Activated CD8-positive, alpha-beta memory T cell treated with anti-CD3 and anti-CD28 coated beads, Interleukin-2, amount 50 U/mL, for 4 hours (primary cell): ENCODE data around the gene SLC4A2.

Source experiments
- DNase-seq: peaks from one replicate; pipeline ENCODE4 v3.0.0-alpha.2; 2020

The SLC4A2 gene

DNA sequence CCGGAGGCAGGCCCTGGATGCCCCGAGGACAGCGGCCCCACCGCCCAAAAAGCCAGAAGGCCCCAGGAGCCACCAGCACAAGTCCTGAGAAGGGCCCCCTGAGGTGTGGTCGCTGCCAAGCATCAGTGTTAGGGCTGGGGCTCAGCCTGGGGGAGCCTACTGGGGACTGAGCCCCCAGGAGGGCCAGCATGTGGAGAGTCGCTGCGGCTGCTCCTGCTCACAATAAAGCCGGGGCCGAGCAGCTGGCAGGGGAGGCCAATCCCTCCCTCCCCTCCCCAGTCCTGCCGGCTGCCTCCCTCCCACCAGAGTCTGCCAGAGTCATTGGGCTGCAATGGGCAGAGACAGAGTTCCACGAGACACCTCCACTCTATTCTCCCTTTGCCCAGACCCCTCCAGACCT lies 14.1 kb upstream of the SLC4A2 start:
- DNase-seq, result no peak

DNA sequence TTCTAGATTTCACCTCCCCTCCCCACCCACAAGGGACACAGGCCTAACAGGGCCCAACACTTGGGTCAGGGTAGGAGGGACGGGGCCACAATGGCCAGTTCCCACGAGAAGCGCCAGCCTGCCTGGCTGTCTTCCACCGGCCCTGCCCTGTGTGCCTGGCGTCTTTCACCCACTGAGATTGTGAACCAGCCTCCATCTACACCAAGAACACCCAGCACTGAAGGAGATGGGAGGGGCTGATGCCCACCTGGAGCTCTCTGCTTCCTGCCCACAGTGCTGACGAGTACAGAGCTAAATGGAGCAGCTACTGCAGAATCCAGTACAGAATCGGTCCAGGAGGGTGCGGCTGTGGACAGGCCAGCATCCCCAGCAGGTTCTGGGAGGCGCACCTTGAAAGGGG lies 13.4 kb upstream of the SLC4A2 start:
- DNase-seq, result no peak

DNA sequence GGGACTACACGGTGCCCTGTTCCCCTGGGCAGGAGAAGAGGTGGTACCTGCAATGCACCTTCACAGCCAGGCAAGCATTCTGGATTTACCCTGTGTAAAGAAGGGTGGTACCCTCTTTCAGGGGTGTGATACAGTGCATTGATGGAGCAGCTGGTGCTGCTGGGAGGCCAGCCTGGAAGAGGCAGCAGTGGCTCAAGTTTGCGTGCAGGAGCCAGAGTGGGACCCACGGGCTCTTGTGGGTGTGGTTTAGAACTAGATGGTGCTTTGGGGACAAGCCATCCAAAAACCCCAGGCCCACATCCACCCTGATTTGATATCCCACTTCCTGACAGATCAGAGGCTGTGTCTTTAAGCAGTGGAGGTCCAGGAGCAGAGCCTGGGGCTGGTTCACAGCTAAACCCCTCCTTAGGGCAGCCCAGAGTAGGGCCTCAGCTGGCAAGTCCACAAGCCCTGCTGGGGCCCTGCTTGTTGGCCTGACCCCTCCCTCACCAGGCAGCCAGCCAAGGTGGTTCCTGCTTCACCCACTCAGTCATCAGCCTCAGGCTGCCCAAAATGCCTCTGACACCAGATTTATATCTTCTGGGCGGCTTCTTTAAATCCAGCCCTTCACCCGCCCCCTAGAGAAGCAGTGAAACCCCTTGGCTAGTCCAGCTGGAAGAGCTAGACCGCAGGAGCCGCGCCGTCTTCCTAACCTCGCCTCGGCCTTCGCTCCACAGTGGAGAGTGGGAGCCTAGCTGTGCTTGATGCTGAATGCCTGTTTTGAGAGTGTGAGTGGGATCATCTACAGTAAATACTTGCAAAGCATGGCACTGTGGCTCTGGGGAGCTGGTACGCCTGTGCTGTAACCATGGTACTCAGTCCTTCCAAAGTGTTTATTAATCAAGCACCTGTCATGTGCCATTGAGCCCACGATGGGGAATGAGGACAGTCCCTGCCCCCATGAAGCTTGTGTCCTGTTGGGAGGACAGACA lies 12.5 kb upstream of the SLC4A2 start:
- no peak for DNase-seq

DNA sequence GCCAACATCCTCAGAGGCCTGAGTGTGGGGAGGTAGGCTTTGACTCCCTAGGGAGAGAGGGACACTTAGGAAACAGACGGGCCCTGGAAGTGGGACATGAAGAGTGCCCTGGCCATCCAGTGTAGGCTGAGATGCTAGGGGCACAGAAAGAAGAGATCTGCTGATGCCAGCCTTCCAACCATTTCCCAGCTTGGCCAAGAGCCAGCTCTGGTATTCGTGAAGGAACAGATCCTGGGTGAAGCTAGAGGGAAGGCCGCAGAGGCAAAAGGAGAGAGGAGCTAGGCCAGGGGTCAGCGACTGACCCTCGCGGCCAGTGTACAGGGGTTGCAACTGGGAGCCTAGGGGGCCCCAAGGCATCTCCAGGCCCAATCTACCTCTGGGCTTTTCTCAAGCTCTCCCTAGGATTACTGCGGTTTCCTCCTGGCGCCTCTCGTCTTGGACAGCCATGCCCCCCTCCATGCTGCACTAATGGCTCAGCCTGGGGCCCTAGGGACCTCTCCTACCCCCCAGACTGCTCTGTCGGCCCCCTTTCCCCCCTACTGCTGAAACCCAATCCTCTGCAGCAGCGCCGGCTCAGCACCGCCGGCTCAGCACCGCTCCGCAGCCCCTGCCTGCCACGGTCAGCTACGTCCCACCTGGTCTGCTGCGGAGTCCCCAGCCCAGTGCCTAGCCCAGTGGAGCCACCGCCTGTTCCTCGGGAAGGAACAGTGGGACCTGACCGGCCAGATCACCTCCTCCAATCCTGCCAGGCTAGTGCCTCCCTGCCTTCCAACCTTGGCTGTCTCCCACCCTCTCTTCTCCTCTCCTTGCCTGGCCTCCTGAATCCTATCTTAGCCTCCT lies 11.2 kb upstream of the SLC4A2 start, which contains the start of gene ASIC3:
TSS of gene ASIC3 (plus strand) at position 556 of the 840 bp plus-strand sequence. CDS start 355 bp downstream, outside the sequence.
- no peak for DNase-seq

DNA sequence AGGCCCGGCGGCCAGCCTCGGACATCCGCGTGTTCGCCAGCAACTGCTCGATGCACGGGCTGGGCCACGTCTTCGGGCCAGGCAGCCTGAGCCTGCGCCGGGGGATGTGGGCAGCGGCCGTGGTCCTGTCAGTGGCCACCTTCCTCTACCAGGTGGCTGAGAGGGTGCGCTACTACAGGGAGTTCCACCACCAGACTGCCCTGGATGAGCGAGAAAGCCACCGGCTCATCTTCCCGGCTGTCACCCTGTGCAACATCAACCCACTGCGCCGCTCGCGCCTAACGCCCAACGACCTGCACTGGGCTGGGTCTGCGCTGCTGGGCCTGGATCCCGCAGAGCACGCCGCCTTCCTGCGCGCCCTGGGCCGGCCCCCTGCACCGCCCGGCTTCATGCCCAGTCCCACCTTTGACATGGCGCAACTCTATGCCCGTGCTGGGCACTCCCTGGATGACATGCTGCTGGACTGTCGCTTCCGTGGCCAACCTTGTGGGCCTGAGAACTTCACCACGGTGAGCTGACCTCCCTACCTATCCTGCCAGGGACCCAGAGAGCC lies 10.4 kb upstream of the SLC4A2 start:
- no peak for DNase-seq

DNA sequence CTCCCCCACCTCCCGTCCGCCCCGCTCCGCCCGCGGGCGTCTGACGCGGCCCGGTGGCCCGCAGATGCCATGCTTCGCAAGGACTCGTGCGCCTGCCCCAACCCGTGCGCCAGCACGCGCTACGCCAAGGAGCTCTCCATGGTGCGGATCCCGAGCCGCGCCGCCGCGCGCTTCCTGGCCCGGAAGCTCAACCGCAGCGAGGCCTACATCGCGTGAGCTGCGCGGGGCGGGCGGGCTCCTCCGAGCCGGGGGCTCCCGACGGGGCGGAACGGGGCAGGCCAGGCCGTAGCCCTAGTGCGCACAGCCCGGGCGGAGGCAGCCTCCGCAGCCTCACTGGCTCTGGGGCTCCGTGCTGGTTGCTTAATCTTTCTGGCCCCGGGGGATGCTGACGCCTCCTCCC lies 8.3 kb upstream of the SLC4A2 start:
- peak; percentile 35 for DNase-seq

DNA sequence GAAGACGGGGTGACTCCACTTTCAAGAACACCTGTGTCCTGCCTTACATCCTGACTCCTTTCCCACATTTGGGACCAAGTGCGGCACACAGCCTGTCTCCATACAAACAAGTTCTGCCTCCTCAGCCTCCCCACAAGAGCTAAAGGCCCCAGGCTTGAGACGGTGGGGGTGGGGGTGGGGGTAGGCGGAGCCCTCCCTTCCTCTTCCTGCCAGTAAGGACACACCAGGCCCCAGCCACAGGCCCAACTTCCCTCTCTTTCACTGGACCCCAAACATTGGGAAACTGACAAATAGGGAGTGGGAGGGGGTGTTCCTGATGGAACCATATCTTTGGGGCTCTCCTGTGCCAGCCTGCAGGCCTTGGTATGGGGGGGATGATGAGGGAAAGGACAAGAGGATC lies 6.3 kb upstream of the SLC4A2 start:
- no peak for DNase-seq

DNA sequence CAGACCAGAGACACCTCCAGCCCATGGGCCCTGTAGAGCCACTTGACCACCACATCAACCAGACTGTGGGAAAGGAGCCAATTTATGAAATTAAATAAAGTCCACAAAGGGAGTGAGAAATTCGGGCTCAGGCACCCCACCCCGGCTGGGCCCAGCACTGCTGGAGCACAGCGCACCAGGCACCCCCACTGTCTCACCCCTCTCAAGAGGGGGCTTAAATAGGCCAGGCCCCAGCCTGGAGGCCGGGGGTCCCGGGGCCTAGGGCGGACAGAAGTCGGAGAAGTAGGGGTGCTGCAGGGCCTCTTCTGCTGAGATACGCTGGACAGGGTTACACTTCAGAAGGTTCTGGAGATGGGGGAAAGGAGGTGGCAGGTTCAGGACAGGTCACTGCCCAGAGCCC lies 5.6 kb upstream of the SLC4A2 start:
- DNase-seq, result no peak

DNA sequence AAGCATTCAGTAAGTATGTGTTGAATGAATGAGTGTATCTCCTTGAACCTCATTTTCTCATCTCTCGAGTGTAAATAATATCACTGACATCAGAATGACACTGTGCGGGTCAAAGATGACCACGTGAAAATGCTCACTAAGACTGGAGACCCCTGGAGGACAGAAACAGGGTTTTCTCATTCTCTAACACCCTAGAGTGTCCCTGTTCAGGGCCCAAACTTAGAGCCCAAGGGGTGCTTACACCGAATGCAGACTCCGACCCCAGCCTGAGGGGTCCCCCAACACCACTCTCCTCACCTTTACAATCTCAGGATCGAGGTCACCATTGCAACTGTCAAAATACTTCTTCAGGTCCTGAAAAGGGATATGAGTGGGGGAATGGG lies 3.1 kb upstream of the SLC4A2 start:
- DNase-seq, result no peak

DNA sequence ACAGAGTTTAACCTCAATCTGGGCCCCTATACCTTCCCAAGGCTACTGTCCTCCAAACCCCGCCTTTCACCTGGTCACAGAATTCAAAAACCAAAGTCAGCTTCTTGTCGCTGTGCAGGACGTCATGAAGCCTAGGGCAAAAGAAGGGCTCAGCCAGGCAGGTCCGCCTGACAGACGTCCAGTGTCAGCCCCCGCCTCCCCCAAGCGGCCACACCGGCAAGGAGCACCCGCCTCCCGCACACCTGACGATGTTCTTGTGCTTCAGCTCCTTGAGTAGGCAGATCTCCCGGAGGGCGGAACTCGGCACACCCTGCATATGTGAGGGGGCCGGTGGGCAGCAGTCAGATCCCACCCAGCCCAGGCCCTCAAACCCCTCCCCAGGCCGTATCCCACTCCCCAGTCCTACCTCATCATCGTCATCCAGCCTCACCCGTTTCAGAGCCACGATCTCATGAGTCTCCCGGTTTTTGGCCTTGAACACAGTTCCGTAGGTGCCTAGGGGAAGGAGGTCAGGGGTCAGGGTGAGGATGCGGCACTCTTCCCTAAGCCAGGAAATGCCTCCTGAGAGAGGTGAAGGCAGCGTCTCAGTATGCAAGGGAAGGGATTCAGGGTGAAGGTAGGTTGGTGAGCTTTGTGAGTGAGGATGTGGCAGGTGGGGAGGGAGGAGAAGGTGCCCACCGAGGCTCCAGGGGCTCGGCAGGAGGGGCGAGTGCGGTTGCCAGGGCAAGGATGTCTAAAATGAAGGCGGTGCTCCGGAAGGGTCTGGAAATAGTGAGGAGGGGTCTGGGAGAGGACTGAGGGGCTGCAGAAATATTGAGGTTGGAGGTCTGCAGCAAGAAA lies 2.5 kb upstream of the SLC4A2 start:
- no peak for DNase-seq

DNA sequence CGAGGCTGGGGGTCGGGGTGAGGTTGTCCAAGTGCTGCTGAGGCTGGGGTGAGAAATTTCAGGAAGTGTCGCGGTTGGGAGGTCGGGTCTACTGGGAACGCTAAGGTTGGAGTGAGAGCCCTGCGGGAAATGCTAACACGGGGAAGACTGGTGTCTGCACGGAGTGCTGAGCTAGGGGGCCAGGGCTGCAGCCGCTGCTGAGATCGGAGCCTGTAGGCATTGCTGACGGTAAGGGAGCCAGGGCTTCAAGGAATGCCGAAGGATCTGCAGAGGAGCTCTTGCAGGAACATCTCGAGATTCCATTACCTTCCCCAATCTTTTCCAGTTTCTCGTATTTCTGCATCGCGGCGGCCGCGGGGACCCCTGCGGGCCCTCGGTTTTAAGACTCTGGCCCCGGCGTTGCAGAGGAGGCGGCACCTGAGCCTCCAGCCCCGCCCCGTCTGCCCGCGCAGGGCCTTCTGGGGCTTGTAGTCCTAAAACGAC lies 1.8 kb upstream of the SLC4A2 start, which contains the start of gene CDK5:
TSS of gene CDK5 (minus strand) at position 392 of the 483 bp plus-strand sequence. CDS start at position 343, 49 bp downstream.
- no peak for DNase-seq

DNA sequence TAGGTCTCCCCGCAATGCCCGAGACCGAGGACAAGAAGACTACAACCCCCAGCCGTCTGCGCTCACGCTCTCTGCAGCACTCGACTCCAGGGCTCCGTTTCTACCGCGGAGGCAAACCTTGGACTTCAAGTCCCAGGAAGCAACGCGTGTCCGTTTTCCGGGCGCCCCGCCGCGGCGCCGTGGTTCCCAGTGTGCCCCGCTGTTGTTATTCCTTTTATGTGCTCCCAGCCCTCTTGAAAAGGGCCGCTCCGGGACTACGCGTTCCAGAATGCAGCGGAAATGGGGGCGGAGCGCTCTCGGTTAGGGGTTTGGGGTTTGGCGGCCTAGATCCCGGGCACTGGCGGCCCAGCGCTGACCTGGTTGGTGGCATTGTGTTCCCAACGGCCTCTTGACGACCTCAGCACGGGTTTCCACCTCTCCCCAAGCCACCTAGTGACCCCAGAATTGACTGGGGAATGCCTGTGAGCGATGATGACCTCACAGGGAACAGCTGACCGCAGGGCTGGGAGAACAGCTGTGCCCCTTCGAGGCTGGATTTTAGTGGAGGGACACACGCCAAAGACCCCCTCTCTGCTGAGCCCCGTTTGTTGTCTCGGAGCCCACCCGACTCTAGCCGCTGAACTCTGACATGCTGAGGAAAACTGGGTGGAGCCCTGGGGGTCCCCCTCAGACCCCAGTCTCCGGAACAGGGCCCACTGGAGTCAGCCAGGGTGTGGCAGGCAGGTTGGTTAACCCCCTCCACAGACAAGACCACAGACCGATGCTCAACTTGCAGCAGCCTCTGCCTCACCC lies 1.2 kb upstream of the SLC4A2 start:
- peak; percentile 96 for DNase-seq

DNA sequence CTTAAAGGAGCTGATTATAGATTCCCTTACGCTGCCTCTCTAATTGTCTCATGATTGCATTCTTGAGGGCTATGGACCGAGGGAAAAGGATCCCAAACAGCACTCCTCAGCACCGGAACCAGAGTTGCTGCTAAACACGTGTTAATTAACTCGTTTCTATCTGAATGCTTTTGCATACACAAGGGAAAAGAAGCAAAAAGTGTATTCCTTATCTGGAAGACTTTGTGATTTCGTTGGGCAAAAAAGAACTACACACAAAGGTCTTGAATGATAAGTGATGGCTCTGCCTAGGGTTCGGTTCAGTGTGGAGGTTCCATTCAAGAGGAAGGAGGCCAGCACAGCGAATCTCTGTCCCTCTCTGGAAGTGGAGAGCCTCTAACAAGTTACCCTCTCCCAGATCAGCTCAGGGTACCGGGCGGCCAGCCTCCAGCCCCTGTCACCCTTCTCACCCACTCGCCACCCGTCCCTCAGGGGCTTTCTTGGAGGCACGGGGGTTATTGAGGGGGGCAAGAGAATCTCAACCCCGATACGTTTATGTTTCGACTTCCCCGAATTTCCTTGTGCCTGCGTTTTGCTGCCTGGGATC lies 515 bp upstream of the SLC4A2 start:
- no peak for DNase-seq

DNA sequence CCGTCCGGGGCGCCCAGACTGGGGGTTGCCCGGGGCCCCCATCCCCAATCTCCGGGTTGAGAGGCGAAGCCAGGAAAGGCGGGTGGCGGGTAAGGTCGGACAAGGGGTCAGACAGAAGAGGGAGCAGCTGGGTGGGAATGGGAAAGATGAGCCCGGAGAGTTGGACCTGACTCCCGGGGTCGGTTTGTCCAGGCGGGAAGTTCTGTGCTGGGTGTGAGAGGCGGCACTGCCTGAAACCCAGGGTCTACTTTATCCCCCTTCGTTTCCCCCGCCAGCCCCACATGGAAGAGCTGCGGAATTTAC lies 675 bp downstream of the SLC4A2 start:
- DNase-seq, result no peak

DNA sequence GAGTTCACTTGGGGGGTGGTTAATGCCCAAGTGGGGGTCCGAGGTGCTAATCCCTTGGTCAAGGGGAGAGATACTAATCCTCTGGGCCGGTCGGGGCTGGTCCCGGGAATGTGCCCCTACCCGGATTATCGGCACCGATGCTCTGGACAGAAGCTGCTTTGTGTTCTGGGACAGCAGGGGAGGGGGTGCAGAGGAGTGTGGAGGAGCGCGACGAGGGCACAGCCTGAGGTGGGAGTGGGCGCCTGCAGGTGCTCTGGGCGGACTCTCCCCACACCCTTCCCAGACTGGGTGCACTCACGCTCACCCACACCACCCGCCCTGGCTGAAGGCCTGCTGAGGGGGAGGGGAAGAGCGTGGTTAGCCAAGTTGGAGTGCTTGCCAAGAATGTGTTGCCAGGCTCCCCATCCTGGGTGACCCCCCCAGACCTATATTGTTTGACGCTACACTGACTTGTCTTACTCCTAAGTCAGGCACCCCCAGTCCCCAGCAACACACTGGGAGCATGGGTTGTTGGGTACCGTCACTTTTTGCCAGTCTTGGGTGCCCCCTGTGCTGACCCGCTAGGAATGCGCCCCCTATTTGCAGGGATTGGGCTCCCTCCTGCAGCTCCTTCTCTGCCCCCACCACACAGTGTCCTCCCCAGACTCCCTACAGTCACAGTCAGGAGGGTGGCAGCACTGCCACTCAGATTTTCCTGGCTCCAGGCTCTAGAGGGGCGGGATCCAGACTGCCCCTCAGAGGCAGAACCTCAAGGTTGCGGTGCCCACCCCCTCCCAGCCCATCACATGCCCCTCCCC lies 1.2 kb downstream of the SLC4A2 start:
- no peak for DNase-seq

DNA sequence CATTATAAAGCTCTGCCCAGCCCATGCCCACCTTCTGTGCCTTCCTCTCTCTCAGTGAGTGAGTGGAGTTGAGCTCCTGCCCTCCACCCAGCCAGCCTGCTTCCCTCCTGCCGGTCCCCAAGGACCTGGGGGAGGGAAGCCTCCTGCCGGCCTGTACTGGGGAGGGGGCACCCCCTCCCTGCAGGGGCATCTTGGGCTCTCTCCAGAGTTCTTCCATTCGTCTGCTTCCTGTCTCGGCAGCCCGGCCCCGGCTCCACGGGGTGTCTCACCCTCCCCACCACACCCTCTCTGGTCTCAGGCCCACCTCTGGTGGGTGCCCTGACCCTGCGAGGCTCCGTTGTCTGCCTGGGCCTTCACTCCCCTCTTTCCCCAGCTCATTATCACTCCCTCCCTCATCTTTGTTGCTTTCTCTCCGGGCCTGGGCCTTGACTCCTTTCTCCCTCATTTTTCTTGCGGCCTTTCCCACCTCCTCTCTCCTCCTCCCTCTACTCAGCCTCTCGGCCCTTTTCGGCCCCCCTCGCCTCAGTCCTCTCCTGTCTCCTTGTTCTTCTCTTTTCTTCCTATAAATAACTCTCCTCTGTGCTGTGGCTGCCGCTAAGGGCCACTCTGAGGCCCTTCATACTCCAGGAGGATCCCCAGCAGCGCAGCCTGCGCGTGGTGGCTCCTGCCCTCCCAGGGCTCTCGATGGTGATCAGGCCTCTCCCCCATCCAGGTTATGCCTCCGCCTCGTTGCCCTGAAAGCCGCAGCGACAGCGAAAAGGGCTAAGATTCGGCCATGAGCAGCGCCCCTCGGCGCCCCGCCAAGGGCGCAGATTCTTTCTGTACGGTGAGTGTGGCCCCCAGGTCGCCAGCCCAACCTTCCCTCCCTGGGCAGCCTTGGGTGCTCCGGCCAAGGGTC lies 2.1 kb downstream of the SLC4A2 start:
- DNase-seq, result no peak

DNA sequence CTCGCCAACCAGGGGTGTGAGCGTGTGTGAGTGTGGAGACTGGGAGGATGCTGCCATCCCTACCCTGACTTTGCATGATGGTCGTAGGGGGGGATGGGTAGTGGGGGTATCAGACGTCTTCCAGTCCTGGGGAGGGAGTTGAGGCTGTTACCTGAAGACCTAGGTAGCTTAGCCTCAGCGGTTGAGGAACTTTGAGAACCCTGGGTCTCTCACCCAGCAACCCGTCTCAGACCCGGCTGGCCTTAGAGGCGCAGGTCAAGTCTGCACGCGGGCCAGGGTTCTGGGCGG lies 2.7 kb downstream of the SLC4A2 start:
- DNase-seq, result no peak

DNA sequence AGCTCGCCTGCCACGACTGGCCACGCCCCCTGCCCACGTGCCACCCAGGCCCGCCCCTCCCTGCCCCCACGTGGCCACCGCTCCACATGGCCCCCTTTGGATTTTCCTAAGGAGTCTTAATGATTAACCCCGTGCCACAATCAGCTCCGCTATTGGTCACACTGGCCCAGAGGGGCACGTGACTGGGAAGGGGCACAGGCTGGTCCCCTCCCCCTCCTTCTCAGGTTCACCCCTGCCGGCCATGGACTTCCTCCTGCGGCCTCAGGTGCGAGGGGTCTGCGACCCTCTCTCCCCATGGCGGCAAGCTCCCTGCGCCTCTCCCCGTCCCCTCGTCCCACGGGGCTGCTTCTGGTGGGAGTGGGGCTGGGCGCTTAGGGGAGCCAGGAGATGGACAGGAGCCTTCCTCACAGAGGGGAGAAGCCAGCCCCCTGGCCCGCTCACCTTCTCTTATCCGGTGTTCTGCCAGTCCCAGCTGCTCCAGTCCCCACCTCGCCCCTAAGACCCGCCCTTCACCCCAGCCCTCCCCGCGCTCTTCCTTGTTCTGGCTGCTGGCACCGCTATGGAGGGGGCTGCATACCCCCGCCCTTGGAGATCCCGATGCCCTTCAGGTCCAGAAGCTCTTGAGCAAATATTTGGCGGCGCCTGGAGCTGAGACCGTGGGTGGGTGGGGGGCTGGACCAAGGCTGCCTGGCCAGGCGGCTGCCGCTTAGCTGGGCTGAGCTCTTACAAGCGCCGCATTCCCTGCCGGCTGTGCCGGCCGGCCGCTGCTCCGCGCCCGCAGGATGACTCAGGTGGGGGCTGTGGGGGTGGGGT lies 3.2 kb downstream of the SLC4A2 start:
- no peak for DNase-seq

DNA sequence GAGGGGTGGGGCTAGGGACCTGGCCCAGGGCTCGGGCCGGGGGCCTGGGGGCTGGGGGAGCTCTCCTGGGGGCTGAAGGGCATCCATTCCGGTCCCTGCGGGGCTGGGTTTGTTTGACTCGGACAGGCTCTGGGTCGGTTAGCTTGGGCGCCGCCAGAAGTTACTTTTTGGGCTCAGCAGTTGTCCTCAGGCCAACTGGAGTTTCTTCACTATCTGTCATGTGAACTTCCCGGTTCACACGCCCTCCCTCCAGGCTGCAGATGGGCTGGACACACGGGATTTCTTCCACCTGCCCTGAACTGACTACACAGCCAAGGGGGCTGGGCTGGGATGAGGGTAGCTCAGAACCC lies 3.8 kb downstream of the SLC4A2 start:
- no peak for DNase-seq
